A549 (cell line): ENCODE measurements around the gene RCC1.

Experiments used
- BHLHE40 ChIP-seq: IDR thresholded peaks from 2 replicates; pipeline ENCODE4 v1.6.1; 2012; ENCODE audit warnings: low read depth, low read length, inconsistent platforms
- CTCF ChIP-seq: fragments of >200 bp; sonication (Bioruptor Twin); formaldehyde crosslinking; IDR thresholded peaks from 3 replicates; pipeline ENCODE4 v1.5.1; 2016
- E2F6 ChIP-seq: IDR thresholded peaks from 2 replicates; pipeline ENCODE4 v1.6.1; 2012; ENCODE audit warnings: low read depth, borderline replicate concordance
- EP300 ChIP-seq, 2 experiments: fragments of >200 bp; sonication (Bioruptor Twin); formaldehyde crosslinking; IDR thresholded peaks; 2 replicates in 1 of 2; 3 replicates in 1 of 2; pipeline ENCODE4 v1.6.1; 2016 to 2017
- MAFK ChIP-seq: fragments of 450-650 bp; IDR thresholded peaks from 2 replicates; pipeline ENCODE4 v1.6.1; 2014; ENCODE audit not compliant: partially characterized antibody
- RARB ChIP-seq: fragments of 250-450 bp; sonication (Bioruptor Pico); IDR thresholded peaks from 2 replicates; pipeline ENCODE4 v1.8.0; 2021; ENCODE audit warnings: mild to moderate bottlenecking, moderate library complexity
- TF ChIP-seq, protein P1 (sequence below): fragments of 250-450 bp; sonication (Bioruptor Pico); IDR thresholded peaks from 2 replicates; pipeline ENCODE4 v1.5.0; 2021; ENCODE audit warnings: mild to moderate bottlenecking, moderate library complexity, borderline replicate concordance

DNA sequence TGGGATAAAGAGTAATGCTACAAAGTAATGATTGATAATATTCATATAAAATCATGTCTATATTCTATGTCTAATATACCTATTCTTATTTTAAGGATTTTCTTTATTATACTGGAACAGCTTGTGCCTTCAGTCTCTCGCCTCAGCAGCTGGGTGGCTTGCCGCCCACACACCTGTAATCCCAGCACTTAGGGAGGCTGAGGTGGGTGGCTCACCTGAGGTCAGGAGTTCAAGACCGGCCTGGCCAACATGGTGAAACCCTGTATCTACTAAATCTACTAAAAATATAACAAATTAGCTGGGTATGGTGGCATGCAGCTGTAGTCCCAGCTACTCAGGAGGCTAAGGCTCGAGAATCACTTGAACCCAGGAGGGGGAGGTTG, 39.4 kb downstream of the RCC1 start:
- TF ChIP-seq MAFK (no peak), EP300 (IDR thresholded peaks at IDR 0.05) (no peak), BHLHE40 (no peak), RARB (CRISPR knock-in tag) (no peak), E2F6 (no peak), CTCF (no peak)
- TF ChIP-seq, protein P1, sequence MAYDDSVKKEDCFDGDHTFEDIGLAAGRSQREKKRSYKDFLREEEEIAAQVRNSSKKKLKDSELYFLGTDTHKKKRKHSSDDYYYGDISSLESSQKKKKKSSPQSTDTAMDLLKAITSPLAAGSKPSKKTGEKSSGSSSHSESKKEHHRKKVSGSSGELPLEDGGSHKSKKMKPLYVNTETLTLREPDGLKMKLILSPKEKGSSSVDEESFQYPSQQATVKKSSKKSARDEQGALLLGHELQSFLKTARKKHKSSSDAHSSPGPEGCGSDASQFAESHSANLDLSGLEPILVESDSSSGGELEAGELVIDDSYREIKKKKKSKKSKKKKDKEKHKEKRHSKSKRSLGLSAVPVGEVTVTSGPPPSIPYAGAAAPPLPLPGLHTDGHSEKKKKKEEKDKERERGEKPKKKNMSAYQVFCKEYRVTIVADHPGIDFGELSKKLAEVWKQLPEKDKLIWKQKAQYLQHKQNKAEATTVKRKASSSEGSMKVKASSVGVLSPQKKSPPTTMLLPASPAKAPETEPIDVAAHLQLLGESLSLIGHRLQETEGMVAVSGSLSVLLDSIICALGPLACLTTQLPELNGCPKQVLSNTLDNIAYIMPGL (CRISPR knock-in tag) = no peak
